ENCODE measurements around the gene TMCC3.
A peak's percentile ranks its signal among the peaks of the same experiment; 100 is the strongest.

Gene TMCC3

DNA sequence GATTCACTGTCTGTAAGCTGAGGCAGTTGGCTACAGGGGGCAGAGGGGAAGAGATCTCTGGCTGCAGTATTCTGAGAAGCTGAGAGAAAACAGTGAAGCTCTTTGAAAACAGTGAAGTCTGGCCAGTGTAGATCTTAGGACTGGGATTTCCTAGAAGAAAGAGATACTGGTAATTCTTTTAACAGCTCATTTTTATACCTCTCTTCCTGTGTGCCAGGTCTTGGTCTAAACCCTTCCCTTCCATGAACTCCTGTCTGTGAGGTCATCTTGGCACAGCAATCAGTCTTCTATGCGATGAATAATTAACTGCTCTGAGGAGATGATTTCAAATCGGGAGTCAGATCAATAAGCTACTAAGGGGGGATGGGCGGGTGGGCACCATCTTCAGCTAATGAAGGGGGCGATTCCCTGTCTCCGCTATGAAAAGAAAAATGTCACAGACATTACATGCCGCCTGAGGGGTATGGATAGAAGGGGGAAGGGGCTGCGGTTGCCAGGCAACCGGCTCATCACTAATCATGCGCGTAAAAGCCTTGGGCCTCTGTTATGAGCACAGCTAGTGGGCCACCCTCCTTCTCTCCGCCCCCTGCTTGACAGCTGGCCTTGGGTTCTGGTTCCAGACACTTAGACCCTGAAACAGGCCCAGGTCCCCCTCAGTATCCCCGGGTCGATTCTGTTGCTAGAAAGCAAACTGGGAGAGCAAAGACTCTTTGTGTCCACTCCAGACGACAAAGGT is 115.4 kb downstream of the TMCC3 start:
- Mint-ChIP-seq H3K36me3 (ENCODE audit: low read depth) (no peaks in the 10 kb centered on the region), H3K4me3 (no peak overlapping the region), H3K27me3 (ENCODE audit: low read depth, poor library complexity) (peaks cover 7% of the 10 kb centered on the region), H3K4me1 (peaks cover 37% of the 10 kb centered on the region), H3K9me3 (no peaks in the 10 kb centered on the region), H3K27ac (peak overlapping the region; percentile 61)
- TF ChIP-seq, protein P1, sequence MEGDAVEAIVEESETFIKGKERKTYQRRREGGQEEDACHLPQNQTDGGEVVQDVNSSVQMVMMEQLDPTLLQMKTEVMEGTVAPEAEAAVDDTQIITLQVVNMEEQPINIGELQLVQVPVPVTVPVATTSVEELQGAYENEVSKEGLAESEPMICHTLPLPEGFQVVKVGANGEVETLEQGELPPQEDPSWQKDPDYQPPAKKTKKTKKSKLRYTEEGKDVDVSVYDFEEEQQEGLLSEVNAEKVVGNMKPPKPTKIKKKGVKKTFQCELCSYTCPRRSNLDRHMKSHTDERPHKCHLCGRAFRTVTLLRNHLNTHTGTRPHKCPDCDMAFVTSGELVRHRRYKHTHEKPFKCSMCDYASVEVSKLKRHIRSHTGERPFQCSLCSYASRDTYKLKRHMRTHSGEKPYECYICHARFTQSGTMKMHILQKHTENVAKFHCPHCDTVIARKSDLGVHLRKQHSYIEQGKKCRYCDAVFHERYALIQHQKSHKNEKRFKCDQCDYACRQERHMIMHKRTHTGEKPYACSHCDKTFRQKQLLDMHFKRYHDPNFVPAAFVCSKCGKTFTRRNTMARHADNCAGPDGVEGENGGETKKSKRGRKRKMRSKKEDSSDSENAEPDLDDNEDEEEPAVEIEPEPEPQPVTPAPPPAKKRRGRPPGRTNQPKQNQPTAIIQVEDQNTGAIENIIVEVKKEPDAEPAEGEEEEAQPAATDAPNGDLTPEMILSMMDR (IDR thresholded peaks at IDR 0.05) = no peak
- peak; percentile 43 for DNase-seq

DNA sequence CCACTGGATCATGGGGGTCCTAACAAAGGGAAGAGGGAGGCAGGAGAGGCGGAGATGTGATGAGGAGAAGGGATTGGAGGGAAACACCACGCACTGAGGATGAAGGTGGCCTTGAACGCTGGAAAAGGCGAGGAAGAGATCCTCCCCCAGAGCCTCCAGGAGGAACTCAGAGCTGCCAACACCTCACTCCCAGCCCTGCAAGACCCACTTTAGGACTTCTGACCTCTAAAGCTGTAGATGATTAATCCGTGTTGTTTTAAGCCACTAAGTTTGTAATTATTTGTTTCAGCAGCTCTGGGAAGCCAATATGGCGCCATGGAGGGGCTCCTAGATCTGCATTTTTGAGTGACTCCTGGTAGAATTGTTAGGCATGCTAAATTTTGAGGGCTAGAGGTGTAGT is 116.1 kb downstream of the TMCC3 start:
- DNase-seq = no peak
- H3K4me1 Mint-ChIP-seq = peaks cover 37% of the 10 kb centered on the region
- no peaks in the 10 kb centered on the region for H3K36me3 Mint-ChIP-seq (ENCODE audit: low read depth)
- no peak overlapping the region for H3K4me3 Mint-ChIP-seq
- TF ChIP-seq, protein P1 (IDR thresholded peaks at IDR 0.05) = no peak
- no peaks in the 10 kb centered on the region for H3K9me3 Mint-ChIP-seq
- H3K27ac Mint-ChIP-seq = peak overlapping the region; percentile 1
- peaks cover 8% of the 10 kb centered on the region for H3K27me3 Mint-ChIP-seq (ENCODE audit: low read depth, poor library complexity)

DNA sequence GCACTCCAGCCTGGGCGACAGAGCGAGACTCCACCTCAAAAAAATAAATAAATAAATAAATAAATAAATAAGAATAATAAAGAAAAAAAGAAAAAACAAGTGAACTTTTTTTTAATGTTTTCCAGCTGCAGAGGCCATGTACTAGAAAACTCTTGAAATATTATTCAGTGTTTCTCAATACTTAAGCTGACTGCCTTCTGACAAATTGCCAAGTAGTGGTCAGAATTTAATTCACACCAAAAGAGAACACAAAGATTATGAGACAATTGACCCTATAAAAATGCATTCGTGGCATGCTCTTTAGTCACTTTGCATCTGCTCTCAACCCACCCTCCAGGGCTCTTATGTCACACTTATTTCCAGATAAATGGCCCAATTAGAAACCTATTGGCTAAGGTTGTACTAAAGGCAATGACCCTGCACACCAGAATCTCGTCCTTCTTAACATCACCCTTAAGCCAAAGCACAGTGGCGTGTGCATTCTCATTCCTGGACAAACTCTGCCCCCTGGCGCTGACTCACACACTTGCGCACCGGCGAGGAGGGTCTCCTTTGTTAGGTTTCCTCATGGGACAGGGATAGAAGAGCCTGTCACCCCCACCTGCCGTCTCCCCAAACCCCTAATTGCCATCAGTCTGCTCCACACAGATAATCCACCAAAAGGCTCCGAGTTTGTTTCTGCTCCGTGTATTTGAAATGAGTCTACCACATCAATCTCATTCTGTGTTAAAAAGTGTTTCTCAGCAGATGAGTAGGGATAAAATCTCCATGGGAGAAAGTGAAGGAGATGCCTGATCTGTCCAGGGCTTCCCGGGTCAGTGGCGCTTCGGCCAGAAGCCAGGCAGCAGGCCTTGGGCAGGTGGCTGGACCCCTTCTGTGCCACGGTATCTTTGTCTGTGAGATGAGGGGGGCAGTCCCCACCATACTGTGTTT is 117.6 kb downstream of the TMCC3 start:
- Mint-ChIP-seq H3K27ac (no peak overlapping the region), H3K27me3 (ENCODE audit: low read depth, poor library complexity) (peaks cover 8% of the 10 kb centered on the region), H3K4me3 (no peak overlapping the region)

DNA sequence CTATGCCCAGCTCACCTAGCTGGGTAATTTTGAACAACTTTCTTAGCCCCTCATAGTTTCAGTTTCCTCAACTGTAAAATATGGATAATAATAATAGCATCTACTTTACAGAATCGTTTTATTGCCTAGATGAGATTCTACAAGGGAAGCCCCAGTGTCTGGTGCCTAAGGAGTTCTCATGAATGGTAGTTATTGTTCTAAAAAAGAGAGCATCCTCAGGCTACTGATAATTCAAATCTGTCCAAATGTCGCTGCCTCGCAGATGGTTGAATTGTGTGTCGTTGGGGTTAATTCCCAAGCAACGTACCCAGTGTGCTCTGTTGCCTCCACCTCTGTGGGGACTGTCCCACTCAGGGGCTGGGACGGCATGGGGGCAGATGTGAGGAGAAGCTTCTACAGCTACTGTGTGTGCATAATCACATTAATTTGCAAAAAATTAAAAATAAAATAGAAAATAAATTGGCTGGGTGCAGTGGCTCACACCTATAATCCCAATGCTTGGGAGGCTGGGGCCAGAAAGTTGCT is 119.1 kb downstream of the TMCC3 start:
- no peak overlapping the region for H3K27ac Mint-ChIP-seq
- peaks cover 34% of the 10 kb centered on the region for H3K4me1 Mint-ChIP-seq
- no peak overlapping the region for H3K4me3 Mint-ChIP-seq
- H3K9me3 Mint-ChIP-seq = no peaks in the 10 kb centered on the region
- no peaks in the 10 kb centered on the region for H3K36me3 Mint-ChIP-seq (ENCODE audit: low read depth)
- TF ChIP-seq, protein P1 (IDR thresholded peaks at IDR 0.05) = no peak
- DNase-seq = no peak
- peaks cover 12% of the 10 kb centered on the region for H3K27me3 Mint-ChIP-seq (ENCODE audit: low read depth, poor library complexity)

More for the DNA sequence above, 117.6 kb downstream of the TMCC3 start:
- Mint-ChIP-seq H3K4me1 (peaks cover 37% of the 10 kb centered on the region), H3K9me3 (no peaks in the 10 kb centered on the region), H3K36me3 (ENCODE audit: low read depth) (no peaks in the 10 kb centered on the region)
- TF ChIP-seq, protein P1 (IDR thresholded peaks at IDR 0.05) = peak; percentile 79
- peak; percentile 81 for DNase-seq

DNA sequence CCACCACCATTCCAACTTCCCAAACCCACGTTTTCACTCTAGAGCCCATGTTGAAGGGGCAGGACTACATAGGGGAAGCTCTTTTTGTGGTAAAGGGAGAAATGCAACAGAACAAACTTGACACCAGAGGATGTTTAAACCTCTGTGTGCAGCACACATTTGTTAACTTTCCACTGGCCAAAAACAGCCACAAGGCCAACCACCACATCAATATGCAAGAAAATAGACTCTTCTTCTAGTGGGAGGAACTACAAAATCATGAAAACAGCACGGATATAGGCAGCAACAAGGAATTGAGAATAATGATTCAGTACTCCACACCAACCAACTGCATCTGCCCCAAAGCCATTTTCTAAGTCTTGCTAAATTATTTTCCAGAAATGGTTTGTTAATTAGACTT is 124.4 kb downstream of the TMCC3 start:
- no peaks in the 10 kb centered on the region for H3K9me3 Mint-ChIP-seq
- TF ChIP-seq, protein P1 (IDR thresholded peaks at IDR 0.05) = no peak
- no peak overlapping the region for H3K27ac Mint-ChIP-seq
- no peaks in the 10 kb centered on the region for H3K4me1 Mint-ChIP-seq
- no peak for DNase-seq
- H3K27me3 Mint-ChIP-seq (ENCODE audit: low read depth, poor library complexity) = peaks cover 17% of the 10 kb centered on the region
- H3K36me3 Mint-ChIP-seq (ENCODE audit: low read depth) = no peaks in the 10 kb centered on the region
- H3K4me3 Mint-ChIP-seq = no peak overlapping the region

Measured in nephron progenitor cell (in vitro differentiated cells).